ENCODE data around the gene PAXIP1. TPM values are rescaled to one million over a fixed set of nuclear protein-coding genes. Genes with fewer than 3 reads are reported as not detected.

PAXIP1 gene
- total RNA-seq, 1 experiment from 2014 or later: 13.7 TPM

- POLR2A ChIA-PET: no interaction called here
- H3K4me1 Mint-ChIP-seq (ENCODE audit: insufficient read depth, unreplicated experiment): peaks cover 6% of the 10 kb centered on the region
- peaks cover 91% of the 10 kb centered on the region for H3K36me3 Mint-ChIP-seq (ENCODE audit: insufficient read depth, unreplicated experiment)
- CTCF ChIA-PET: interaction anchor here (0.8 kb wide), 1 partner anchor 37 kb away, joined by 3 read pairs; no protein-coding TSS in a partner anchor
- H3K9me3 Mint-ChIP-seq (ENCODE audit: unreplicated experiment): no peaks in the 10 kb centered on the region
- no peak overlapping the region for H3K4me3 Mint-ChIP-seq (ENCODE audit: unreplicated experiment)
- DNase-seq (ENCODE audit: unreplicated experiment): no peak
- BruUV-seq (replicated peaks): no TSS peak
- TF ChIP-seq CTCF (IDR thresholded peaks at IDR 0.05; ENCODE audit: unreplicated experiment): no peak
- intact Hi-C loops (cut with micrococcal nuclease): no loop called here
- no peak overlapping the region for H3K27ac Mint-ChIP-seq (ENCODE audit: low read depth, unreplicated experiment)
- H3K27me3 Mint-ChIP-seq (ENCODE audit: insufficient read depth, unreplicated experiment): no peaks in the 10 kb centered on the region
These were observed 37.9 kb downstream of the PAXIP1 start for GRCh38 chr7:154965014-154965413.

- no TSS peak for BruUV-seq (replicated peaks)
- H3K4me3 Mint-ChIP-seq (ENCODE audit: unreplicated experiment): no peak overlapping the region
- peaks cover 97% of the 10 kb centered on the region for H3K36me3 Mint-ChIP-seq (ENCODE audit: insufficient read depth, unreplicated experiment)
- peaks cover 6% of the 10 kb centered on the region for H3K4me1 Mint-ChIP-seq (ENCODE audit: insufficient read depth, unreplicated experiment)
- intact Hi-C loops (cut with micrococcal nuclease): no loop called here
- TF ChIP-seq CTCF (IDR thresholded peaks at IDR 0.05; ENCODE audit: unreplicated experiment): no peak
- peak overlapping the region; percentile 13 for H3K27ac Mint-ChIP-seq (ENCODE audit: low read depth, unreplicated experiment)
- H3K9me3 Mint-ChIP-seq (ENCODE audit: unreplicated experiment): no peaks in the 10 kb centered on the region
- POLR2A ChIA-PET: interaction anchor here (0.7 kb wide), 1 partner anchor 20 kb away, joined by 3 read pairs; no protein-coding TSS in a partner anchor
- peak; percentile 33 for DNase-seq (ENCODE audit: unreplicated experiment)
- H3K27me3 Mint-ChIP-seq (ENCODE audit: insufficient read depth, unreplicated experiment): no peaks in the 10 kb centered on the region
- CTCF ChIA-PET: no interaction called here
These were observed 42.7 kb downstream of the PAXIP1 start for GRCh38 chr7:154960063-154960790.

GRCh38 chr7:154956427-154956826 is 46.5 kb downstream of the PAXIP1 start:
- peaks cover 6% of the 10 kb centered on the region for H3K4me1 Mint-ChIP-seq (ENCODE audit: insufficient read depth, unreplicated experiment)
- intact Hi-C loops (cut with micrococcal nuclease): no loop called here
- H3K9me3 Mint-ChIP-seq (ENCODE audit: unreplicated experiment): no peaks in the 10 kb centered on the region
- no peak for DNase-seq (ENCODE audit: unreplicated experiment)
- no TSS peak for BruUV-seq (replicated peaks)
- CTCF ChIA-PET: interaction anchor here (0.5 to 0.7 kb wide), 2 partner anchors 44 to 261 kb away, joined by 3 read pairs; no protein-coding TSS in a partner anchor
- H3K36me3 Mint-ChIP-seq (ENCODE audit: insufficient read depth, unreplicated experiment): peaks cover 95% of the 10 kb centered on the region
- no peak for TF ChIP-seq CTCF (IDR thresholded peaks at IDR 0.05; ENCODE audit: unreplicated experiment)
- no peak overlapping the region for H3K4me3 Mint-ChIP-seq (ENCODE audit: unreplicated experiment)
- POLR2A ChIA-PET: no interaction called here
- no peaks in the 10 kb centered on the region for H3K27me3 Mint-ChIP-seq (ENCODE audit: insufficient read depth, unreplicated experiment)
- H3K27ac Mint-ChIP-seq (ENCODE audit: low read depth, unreplicated experiment): no peak overlapping the region

- no TSS peak for BruUV-seq (replicated peaks)
- no peak overlapping the region for H3K27ac Mint-ChIP-seq (ENCODE audit: low read depth, unreplicated experiment)
- TF ChIP-seq CTCF (IDR thresholded peaks at IDR 0.05; ENCODE audit: unreplicated experiment): peak; percentile 41
- peaks cover 96% of the 10 kb centered on the region for H3K36me3 Mint-ChIP-seq (ENCODE audit: insufficient read depth, unreplicated experiment)
- no peaks in the 10 kb centered on the region for H3K27me3 Mint-ChIP-seq (ENCODE audit: insufficient read depth, unreplicated experiment)
- DNase-seq (ENCODE audit: unreplicated experiment): peak; percentile 56
- intact Hi-C loops (cut with micrococcal nuclease): no loop called here
- POLR2A ChIA-PET: interaction anchor here (0.6 to 1.9 kb wide), 4 partner anchors 11 to 56 kb away, joined by 3 to 9 read pairs (median 4); no protein-coding TSS in a partner anchor
- H3K9me3 Mint-ChIP-seq (ENCODE audit: unreplicated experiment): no peaks in the 10 kb centered on the region
- H3K4me3 Mint-ChIP-seq (ENCODE audit: unreplicated experiment): no peak overlapping the region
- no peaks in the 10 kb centered on the region for H3K4me1 Mint-ChIP-seq (ENCODE audit: insufficient read depth, unreplicated experiment)
- CTCF ChIA-PET: interaction anchor here (0.6 to 2.9 kb wide), 14 partner anchors 9 to 812 kb away, joined by 3 to 11 read pairs (median 4); no protein-coding TSS in a partner anchor
These were observed 49.8 kb downstream of the PAXIP1 start for GRCh38 chr7:154953006-154953684.

All from MCF 10A (cell line).